ENCODE measurements around the gene ZNF80.

The ZNF80 gene

DNA sequence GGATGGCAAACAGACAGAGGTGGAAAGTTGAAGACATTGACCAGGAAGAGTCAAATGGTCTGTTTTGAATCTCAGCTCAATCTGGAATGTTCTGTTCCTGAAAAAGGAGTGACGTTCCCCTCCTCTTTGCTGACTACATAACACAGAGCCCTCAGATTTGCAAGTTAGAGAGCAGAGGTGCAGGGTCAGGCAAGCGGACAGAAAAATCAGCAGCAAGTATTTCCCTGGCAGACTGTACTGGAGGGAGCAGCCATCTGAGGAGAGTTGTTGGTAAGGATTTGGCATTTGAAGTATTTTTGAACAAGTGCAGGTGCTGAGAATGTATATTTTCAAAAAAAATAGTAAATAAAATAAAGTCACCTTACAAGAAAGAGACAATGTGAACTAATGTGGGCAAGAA lies 17.6 kb downstream of the ZNF80 start:
- DNase-seq = no peak

DNA sequence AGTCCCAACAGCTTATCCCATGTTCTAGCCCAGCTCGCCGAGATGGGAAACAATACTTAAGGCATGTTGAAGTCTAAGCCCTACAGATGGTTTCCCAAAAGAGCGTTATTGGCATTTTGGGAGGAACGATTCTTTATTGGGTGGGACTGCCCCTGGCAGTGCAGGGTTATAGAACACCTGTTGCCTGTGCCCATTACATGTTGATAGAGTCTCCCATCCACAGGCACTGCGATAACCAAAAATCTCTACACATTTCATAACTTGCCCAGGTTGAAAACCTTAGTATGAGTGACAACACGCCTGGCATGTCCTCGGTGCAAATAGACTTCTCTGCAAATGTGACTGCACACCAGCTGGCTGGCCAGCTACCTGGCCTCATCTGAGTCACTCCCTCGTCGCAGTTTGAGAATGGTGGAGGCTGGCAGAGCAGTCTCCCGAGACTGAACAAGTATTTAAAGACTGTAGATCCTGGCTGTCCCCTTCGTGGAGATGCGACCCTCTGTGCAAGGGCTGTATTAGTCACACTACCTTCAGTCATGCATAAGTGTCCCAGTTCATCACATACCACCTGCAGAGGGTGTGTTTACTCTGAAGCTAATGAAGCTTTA lies 18.7 kb downstream of the ZNF80 start:
- DNase-seq = no peak

DNA sequence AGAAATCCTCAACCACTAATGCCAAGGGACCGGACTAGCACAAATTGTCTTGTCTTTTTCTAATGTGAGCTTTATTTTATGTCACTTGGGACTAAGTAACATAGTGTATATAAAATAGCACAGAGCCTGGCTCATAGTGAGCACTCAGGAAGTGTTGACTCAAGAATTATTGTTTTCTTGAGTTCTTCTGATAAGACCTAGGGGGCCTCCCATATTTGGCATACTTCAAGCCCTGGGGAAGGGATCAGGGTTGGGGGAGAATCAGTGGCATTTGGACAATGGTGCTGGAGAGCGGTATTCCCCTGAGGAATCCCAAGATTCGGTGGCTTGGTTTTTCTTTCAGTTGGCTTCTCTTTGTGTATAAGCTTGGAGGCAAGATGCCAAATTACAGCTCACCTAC lies 19.4 kb downstream of the ZNF80 start:
- no peak for DNase-seq

DNA sequence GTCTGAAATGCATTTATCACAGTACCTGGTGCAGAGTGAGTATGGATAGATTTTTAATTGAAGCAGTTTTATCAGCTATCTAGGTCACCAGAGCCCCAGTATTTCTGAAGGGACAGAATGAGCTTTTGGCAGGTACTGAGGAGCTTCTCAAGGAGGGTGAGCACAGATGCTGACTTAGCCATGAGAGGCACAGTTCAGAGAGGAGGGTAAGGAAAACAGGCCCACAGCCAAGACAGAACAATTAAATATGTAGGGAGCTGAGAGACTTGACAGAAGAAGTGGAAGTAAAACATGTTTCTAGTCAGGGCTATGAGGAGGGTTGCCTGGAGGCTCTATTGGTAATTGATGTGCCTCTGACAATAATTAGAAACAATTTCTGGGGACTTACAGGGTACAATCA lies 20.1 kb downstream of the ZNF80 start:
- no peak for DNase-seq

DNA sequence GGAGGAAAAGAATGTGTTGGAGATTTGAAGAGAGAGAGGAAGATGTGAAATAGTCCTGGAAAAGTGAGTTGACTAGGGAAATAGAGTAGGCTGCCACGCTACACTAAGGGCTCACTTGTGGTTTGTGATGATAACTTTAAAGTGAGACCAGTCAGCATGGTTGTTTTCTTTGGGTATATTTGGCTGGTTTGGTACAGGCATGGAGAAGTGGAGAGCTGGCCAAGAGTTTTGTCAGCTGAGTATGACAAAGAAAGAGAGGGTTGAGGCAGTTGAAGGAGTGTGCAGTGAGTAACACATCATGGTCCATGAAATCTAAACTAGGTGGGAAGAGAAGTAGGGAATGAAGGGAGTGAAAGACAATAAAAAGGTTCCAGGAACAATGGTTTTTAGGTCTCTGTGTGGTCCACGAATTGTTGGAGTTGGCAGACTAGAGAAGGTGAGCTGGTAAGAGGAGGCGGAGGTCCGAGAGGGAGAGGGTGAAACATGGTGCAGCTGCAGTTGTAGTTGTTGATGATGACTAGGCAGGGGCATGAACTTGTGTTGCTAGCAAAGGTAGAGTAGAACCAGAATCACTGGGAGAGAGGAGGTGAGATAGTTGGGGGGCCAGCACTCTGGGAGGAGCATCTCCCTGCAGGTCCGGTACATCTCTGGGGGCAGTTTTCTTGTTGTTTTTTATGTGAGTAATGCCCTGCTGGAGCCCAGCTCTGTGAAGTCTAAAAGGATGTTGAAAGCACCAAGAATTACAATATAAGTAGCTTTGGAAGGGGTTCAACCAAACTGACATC lies 21.0 kb downstream of the ZNF80 start:
- no peak for DNase-seq

DNA sequence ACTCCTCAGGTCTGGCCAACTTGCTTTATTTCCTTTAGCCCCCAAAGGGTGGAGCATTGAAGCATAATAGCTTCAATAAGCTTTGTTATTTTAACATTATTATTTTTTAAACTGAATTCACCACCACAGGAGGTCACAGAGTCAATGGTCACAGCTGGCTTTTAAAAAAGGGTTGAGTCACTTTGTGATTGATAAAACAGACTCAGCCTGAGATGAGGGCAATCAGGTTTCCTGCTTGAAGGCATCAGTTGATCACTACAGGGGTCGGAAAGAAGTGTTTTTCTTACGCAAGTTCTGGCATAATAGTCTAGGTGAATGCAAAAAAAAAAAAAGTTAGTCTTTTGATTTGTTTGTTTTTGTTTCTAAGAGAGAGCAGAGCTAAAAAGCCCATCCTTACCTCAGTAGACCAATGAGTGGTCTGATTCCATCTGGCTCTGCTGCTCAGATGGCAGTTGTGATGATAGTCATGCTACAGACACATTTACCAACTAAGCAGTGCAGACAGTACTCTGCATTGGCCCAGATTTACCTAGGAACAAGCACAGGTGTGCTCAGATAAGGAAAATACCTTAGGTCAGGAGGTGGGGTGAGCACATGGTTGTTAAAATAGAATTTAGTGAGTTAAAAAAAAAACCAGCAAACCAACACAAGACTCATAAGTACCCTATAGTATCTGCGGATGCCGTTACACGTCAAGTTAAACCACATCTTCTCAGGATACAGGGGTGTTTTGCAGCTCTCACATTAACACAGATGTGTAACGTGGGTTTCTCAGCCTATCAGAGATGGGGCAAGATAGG lies 22.6 kb downstream of the ZNF80 start:
- DNase-seq = no peak

DNA sequence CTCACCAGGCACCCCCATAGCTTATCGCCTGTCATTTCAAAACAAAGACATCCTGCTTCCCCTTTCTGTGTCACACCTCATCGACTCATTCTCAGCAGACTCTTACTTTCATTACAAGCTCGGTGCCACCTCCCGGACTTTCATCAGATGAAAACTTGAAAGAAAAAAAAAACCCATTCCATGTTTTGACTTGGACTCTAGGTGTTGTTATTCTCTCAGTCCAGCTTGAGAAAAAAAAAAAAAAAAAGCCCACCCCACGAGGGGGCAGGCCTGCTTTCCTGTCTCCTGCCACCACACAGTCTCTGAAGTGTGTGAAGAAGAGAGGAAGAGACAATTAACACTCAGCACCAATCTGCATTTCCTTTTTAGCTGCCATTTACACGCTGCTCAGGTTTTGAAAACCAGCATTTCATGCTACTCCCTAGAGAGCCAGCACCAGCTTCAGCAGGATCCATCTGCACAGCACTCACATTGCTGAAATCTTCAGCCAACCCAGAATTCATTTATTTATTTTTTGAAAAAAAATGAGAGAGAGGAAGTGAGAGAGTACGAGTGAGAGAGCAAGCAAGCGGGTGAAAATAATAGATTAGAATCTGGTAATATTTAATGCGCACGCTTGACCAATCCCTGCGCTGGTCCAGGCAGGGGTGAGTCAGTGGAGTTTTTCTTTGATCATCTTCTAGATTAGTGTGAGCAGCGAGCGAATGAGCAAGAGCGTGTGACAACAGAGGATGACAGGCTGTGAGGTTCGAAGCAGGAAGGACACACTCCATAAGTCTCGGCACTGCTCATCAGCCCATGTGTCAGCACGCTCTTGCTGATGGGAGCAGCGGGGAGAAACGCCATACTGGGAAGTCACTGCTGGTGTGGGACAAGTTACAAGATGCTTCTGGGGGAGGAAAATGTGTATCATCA lies 23.5 kb downstream of the ZNF80 start:
- peak in 7 of 56 donors; percentile 1 to 30 (median 4) for DNase-seq

DNA sequence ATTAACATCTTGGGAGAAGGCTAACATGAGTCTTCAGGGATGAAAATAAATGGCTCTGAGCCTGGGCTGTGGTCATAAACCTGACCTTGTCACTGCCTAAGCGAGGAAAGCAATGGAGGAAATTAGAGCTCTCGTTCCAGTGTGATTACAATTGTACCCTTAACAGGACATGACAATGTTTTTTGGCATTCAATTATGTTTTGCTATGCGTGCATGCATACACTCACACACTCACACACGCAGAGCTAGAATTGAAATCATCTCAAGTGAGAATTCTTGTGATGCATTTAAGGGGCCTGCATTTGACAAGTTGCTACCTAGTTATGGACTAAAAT lies 24.1 kb downstream of the ZNF80 start:
- DNase-seq = no peak

DNA sequence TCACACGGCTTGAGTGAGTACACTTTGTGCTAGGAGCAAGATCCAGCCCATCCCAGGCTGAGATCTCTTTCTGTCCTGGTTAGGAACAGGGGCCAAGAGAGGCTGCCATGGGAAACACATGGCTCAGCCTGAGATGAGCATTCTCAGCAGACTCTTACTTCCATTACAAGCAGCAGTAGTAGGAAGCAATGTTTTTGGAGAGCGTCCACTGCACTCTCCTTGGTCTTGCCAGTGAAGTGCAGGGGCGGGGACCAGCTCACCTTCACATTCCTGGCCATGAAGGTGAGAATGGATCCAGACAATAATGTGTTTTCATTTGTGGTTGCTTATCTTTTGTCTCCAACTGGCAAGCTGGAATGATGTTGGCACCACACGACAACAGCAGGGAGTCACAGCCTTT lies 24.7 kb downstream of the ZNF80 start:
- no peak for DNase-seq

DNA sequence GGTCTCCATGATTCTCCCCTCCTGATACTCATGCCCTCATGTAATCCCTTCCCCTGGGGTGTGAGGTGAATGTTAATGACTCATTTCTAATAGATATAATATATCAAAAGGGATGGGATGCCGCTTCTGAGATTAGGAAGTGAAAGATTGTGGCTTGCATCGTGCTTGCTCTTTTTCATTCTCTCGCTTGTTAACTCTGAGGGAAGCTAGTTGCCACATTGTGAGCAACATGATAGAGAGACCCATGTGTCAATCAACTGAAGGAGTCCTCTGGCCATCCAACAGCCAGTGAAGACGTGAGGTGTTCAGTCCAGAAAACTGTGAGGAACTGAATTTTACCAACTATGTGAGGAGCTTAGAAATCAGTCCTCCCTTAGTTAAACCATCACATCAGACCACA lies 29.6 kb downstream of the ZNF80 start:
- no peak for DNase-seq

DNA sequence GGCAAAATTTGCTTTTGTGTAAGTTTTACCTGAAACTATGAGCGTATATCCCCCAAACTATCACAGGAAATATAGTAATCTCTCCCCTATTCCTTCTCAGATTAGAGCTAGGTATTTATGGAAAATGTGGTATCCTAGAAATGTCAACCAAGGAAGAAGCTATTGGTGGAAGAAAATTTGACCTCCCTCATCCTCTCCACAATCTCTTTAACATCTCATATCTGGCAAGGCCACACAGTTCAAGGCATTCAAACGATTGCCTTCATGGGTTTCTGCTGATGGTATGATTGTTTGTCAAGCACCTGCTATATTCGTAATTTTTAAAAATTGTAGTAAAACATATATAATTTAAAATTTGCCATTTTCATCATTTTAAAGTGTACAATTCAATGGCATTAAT lies 31.0 kb downstream of the ZNF80 start:
- DNase-seq = no peak

DNA sequence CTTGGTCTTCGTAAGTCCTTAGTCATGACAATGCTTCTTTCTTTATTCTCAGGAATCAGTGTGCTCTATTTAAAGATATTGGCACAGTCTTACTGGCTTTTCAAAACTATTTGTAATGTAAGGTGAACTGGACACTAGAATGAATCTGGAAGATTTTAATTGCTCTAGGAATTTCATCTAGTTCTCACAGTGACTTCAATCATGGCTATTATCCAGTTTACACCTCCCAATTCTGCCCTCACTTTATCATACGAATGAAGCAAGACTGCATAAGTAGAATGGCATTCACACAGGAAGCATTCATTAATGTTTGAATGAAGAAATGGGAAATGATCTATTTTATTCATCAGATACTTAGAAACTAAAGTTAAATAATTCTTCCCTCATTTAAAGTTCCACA lies 31.8 kb downstream of the ZNF80 start:
- DNase-seq = no peak

DNA sequence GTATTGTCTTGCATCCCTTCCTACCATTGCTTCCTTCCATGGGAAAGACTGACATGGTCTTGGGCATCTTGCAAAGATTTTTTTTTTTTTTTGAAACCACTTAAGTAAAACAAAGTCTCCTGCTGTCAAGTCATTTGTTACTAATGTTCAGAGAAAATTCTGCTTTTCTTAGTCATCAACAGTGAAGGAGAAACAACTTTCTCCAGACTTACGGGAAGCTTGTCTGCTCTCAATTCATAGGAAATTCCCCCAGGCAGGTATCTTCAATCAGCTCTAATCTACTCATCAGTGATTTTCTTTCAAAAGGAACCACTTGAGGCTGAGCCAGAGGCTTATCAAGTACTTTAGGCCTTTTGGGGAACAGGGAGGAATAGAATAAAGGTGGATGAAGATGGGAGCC lies 42.6 kb downstream of the ZNF80 start:
- no peak for DNase-seq

DNA sequence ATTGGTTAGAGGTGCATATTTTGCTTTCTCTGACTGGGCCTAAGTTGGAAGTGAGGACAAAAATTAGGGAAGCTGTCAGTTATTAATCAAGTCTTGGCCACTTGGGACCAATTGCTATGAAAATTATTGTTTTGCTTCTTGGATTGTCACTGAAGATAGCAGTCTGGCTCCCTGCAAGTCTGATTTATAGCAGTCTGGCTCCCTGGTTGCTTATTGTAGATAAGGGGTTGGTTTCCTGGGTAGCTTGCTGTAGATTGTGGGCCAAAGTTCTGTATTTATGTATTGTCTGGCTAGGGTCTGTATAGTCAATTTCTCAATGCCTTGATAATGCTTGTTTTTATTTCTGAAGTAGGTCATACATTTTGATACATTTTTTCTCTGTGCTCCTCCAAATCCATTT lies 45.2 kb downstream of the ZNF80 start:
- DNase-seq = no peak

DNA sequence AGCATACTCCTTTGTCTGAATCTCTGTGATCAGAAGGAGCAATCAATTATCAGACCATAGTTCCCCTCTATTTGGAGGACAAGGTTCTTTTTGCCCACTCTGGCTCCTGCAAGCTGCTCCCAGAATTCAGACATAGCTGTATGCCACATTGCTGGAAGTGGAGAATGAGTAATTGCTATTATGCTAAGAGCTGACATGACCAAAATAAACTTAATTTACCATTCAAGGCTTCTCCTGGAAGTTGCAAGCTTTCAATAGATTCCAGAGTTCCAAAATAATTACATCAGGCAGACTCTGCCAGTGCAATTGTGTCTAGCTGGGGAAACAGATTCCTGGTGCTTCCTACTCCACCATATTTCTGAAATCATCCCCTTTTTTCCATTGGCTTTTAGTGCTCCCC lies 50.9 kb downstream of the ZNF80 start:
- DNase-seq = no peak

Data from amygdala (tissue), 56 donors.